Measurements from ENCODE around the gene BBIP1. TPM values are rescaled to one million over a fixed set of nuclear protein-coding genes. Genes with fewer than 3 reads are reported as not detected.

BBIP1 gene
- total and polyA plus RNA-seq, 2 experiments from 2014 or later, result 14.8 to 56.5 TPM

DNA sequence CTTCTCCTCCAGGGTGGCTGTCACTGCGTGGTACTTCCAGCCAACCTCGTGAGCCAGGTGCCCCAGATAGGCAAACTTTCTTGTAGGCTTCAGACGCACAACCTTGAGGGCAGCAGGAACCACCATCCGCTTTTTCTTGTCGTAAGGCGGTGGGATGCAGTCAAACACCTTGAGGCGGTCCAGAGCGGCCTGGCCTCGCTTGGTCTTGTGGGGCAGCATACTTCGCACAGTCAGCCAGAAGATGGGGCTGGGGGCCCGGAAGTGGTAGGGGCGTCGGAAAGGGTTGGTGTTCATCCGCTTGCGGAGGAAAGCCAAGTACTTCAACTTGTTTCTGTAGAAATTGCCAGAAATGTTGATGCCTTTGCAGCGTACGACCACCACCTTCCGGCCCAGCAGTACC lies 17.8 kb upstream of the BBIP1 start (continued):
- no peak for TF ChIP-seq CTCF (conservative IDR thresholded peaks at IDR 0.05; ENCODE audit: low read depth in 2 of 2)
- TF ChIP-seq ETS1 (IDR thresholded peaks at IDR 0.05), result no peak
- no peak for TF ChIP-seq NANOG (IDR thresholded peaks at IDR 0.05; ENCODE audit: borderline replicate concordance)
- TF ChIP-seq POLR2AphosphoS5 (IDR thresholded peaks at IDR 0.05; ENCODE audit: low read depth), result no peak
- no peak for TF ChIP-seq ZNF331 (CRISPR knock-in tag; IDR thresholded peaks at IDR 0.05; ENCODE audit: low read depth)
- no peak for TF ChIP-seq REST (IDR thresholded peaks at IDR 0.05; ENCODE audit: unreplicated experiment)
- TF ChIP-seq CREB1 (CRISPR knock-in tag; IDR thresholded peaks at IDR 0.05; ENCODE audit: low read depth), result no peak
- no peak for TF ChIP-seq EZH2phosphoT487 (IDR thresholded peaks at IDR 0.05; ENCODE audit: unreplicated experiment)
- no peak for TF ChIP-seq STAT1 (IDR thresholded peaks at IDR 0.05; ENCODE audit: unreplicated experiment)
- TF ChIP-seq JUNB (IDR thresholded peaks at IDR 0.05; ENCODE audit: unreplicated experiment), result no peak
- TF ChIP-seq EZH2 (IDR thresholded peaks at IDR 0.05; ENCODE audit: low read depth, unreplicated experiment), result no peak
- no peak for TF ChIP-seq ZNF114 (CRISPR knock-in tag; IDR thresholded peaks at IDR 0.05)

DNA sequence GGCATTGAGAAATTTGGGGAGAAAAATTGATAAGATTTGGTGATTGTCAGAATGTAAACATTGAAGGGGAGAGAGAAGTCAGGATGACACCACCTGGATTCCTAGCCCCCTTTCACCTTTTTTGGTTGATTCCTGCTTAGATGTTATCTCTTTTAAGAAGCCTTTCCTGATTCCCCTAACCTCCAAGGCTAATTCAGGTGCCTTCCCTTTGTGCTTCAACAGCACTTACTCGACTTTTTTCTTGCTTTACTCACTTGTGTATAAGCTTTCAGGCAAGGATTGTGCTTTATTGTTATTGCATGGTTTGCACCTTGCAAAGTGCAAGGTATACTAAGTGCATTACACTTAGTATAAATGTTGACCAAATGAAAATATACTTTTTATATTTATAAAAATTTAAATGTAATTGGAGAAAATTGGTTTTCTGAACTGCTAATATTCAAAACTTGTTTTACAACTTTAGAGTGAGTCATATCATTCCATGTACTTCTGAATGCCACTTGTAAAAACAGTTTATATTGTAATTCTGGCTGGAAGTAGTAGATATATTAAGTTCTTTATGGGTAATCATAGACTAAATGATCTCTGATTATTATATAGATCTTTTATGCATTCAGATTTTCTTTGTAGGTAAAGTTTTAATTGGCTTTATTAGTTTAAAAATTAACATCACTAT lies 13.7 kb upstream of the BBIP1 start:
- Mint-ChIP-seq H3K36me3 (ENCODE audit: low read depth) (no peaks in the 10 kb centered on the region), H3K4me1 (peaks cover 6% of the 10 kb centered on the region; the same call in 2 of the 3 replicates), H3K27ac (no peak overlapping the region), H3K9me3 (no peaks in the 10 kb centered on the region), H3K27me3 (ENCODE audit: insufficient read depth, low read depth, poor library complexity) (no peaks in the 10 kb centered on the region), H3K4me3 (no peak overlapping the region)
- Histone ChIP-seq H3K4me1 (ENCODE audit: insufficient read depth) (peaks cover 18% of the 10 kb centered on the region), H3K27me3 (ENCODE audit: insufficient read depth) (no peaks in the 10 kb centered on the region), H3F3A (replicated peaks; ENCODE audit: low read depth) (no peaks in the 10 kb centered on the region), H3K79me2 (replicated peaks; ENCODE audit: insufficient read depth) (peaks cover 95% of the 10 kb centered on the region), H4K20me1 (replicated peaks; ENCODE audit: insufficient read depth) (peaks cover 33% of the 10 kb centered on the region; the same call in 1 of the 2 replicates), H3K9me2 (ENCODE audit: insufficient read depth) (no peaks in the 10 kb centered on the region), H3K4me3 (no peak overlapping the region), H3K27ac (ENCODE audit: low read depth) (no peak overlapping the region), H2AFZ (no peak overlapping the region), H3K36me3 (ENCODE audit: insufficient read depth) (no peaks in the 10 kb centered on the region), H3K4me2 (no peak overlapping the region)
- ATAC-seq (no peak), DNase-seq (ENCODE audit: low spot score) (no peak)
- TF ChIP-seq POLR2AphosphoS5 (IDR thresholded peaks at IDR 0.05; ENCODE audit: low read depth) (no peak), EZH2phosphoT487 (IDR thresholded peaks at IDR 0.05; ENCODE audit: unreplicated experiment) (no peak), EZH2 (IDR thresholded peaks at IDR 0.05; ENCODE audit: low read depth, unreplicated experiment) (no peak), NANOG (IDR thresholded peaks at IDR 0.05; ENCODE audit: borderline replicate concordance) (no peak), CREB1 (CRISPR knock-in tag; IDR thresholded peaks at IDR 0.05; ENCODE audit: low read depth) (no peak), ZNF114 (CRISPR knock-in tag; IDR thresholded peaks at IDR 0.05) (no peak), ZNF331 (CRISPR knock-in tag; IDR thresholded peaks at IDR 0.05; ENCODE audit: low read depth) (no peak), STAT1 (IDR thresholded peaks at IDR 0.05; ENCODE audit: unreplicated experiment) (no peak)

Data from GM23338 (cell line).